CMK (cell line): ENCODE results near the gene USH1C.

Source experiments
- DNase-seq: peaks from one replicate; pipeline ENCODE4 v3.0.0-alpha.2; 2010; ENCODE audit warnings: low read depth

The USH1C gene

GRCh38 chr11:17504330-17505107 lies 39.7 kb downstream of the USH1C start:
- DNase-seq, result peak; percentile 20

GRCh38 chr11:17502630-17503029 lies 41.6 kb downstream of the USH1C start:
- no peak for DNase-seq

- DNase-seq, result no peak
Measured at GRCh38 chr11:17500673-17501072, 43.5 kb downstream of the USH1C start.

- DNase-seq, result no peak
Measured at GRCh38 chr11:17498475-17498874, 45.7 kb downstream of the USH1C start.

GRCh38 chr11:17498058-17498457 lies 46.2 kb downstream of the USH1C start:
- no peak for DNase-seq

- DNase-seq, result no peak
Measured at GRCh38 chr11:17496406-17496805, 47.8 kb downstream of the USH1C start.

GRCh38 chr11:17494019-17494418 lies 50.2 kb downstream of the USH1C start:
- no peak for DNase-seq

GRCh38 chr11:17490938-17491337 lies 53.3 kb downstream of the USH1C start:
- DNase-seq, result no peak

GRCh38 chr11:17490232-17490631 lies 54.0 kb downstream of the USH1C start:
- DNase-seq, result no peak

GRCh38 chr11:17489751-17490150 lies 54.5 kb downstream of the USH1C start:
- DNase-seq, result no peak

- DNase-seq, result no peak
Measured at GRCh38 chr11:17488563-17488962, 55.7 kb downstream of the USH1C start.

GRCh38 chr11:17486646-17487045 lies 57.6 kb downstream of the USH1C start:
- no peak for DNase-seq

- no peak for DNase-seq
Measured at GRCh38 chr11:17483505-17483904, 60.7 kb downstream of the USH1C start.

GRCh38 chr11:17481905-17482304 lies 62.3 kb downstream of the USH1C start:
- no peak for DNase-seq

- no peak for DNase-seq
Measured at GRCh38 chr11:17479284-17480214, 64.7 kb downstream of the USH1C start.

- no peak for DNase-seq
Measured at GRCh38 chr11:17478070-17478469, 66.1 kb downstream of the USH1C start.

GRCh38 chr11:17477361-17477760 lies 66.9 kb downstream of the USH1C start:
- no peak for DNase-seq

- no peak for DNase-seq
Measured at GRCh38 chr11:17477084-17477333, 67.2 kb downstream of the USH1C start.

GRCh38 chr11:17476317-17477083 lies 67.7 kb downstream of the USH1C start, which contains the start of gene ABCC8:
Gene ABCC8 (minus strand): TSS chr11:17476845. CDS start chr11:17476776, 69 bp downstream.
- DNase-seq, result no peak

- no peak for DNase-seq
Measured at GRCh38 chr11:17475666-17476316, 68.4 kb downstream of the USH1C start.

GRCh38 chr11:17473071-17473744 lies 71.0 kb downstream of the USH1C start:
- DNase-seq, result no peak
